ENCODE measurements around the gene PROSER3. TPM values are rescaled to one million over a fixed set of nuclear protein-coding genes. Genes with fewer than 3 reads are reported as not detected.
"Not testable (repeated sequence)": the region's sequence is repeated elsewhere in the genome, so short reads cannot be mapped to it uniquely, and the experiment has no call there.

Gene PROSER3
- total RNA-seq, 1 donor from 2014 or later = 29.4 TPM

DNA sequence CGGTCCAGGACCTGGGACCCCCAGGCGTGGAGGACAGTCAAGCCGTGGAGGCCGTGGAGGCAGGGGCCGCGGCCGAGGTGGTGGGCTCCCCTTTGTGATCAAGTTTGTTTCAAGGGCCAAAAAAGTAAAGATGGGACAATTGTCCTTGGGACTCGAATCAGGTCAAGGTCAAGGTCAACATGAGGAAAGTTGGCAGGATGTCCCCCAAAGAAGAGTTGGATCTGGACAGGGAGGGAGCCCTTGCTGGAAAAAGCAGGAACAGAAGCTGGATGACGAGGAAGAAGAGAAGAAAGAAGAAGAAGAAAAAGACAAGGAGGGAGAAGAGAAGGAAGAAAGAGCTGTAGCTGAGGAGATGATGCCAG, 37.8 kb upstream of the PROSER3 start:
- ATAC-seq = no peak
- no peak for DNase-seq (ENCODE audit: low spot score)
- intact Hi-C loops (cut with DNase I) = no loop called here

- ATAC-seq (no peak), DNase-seq (ENCODE audit: low spot score) (no peak)
- intact Hi-C loops (cut with DNase I) = no loop called here
Measured at GRCh38 chr19:35720648-35721047, 37.3 kb upstream of the PROSER3 start.

GRCh38 chr19:35721374-35721773, 36.6 kb upstream of the PROSER3 start:
- no peak for DNase-seq (ENCODE audit: low spot score)
- intact Hi-C loops (cut with DNase I) = no loop called here
- no peak for ATAC-seq

DNA sequence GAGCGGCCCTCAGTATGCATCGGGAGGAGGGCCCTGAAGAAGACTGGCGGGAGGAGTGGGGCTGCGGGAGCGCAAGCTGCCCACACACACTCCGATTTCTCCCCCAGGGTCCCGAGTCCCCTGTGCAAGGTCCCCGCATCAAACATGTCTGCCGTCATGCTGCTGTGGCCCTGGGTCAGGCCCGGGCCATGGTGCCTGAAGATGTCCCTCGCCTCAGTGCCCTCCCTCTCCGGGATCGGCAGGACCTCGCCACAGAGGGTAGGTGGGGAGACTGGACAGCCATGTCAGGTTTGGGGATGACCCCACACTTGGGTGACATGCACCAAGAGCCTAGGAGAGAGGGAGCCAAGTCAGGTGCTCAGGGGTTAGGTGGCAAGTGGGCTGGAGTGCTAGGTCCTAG, 35.5 kb upstream of the PROSER3 start:
- DNase-seq (ENCODE audit: low spot score) = no peak
- ATAC-seq = no peak
- intact Hi-C loops (cut with DNase I) = no loop called here

GRCh38 chr19:35722897-35723296, 35.1 kb upstream of the PROSER3 start:
- no peak for DNase-seq (ENCODE audit: low spot score)
- no peak for ATAC-seq
- intact Hi-C loops (cut with DNase I) = loop anchor here (1.0 kb wide), 1 partner anchor 47 kb away; no protein-coding TSS in a partner anchor

GRCh38 chr19:35723671-35724070, 34.3 kb upstream of the PROSER3 start:
- intact Hi-C loops (cut with DNase I) = loop anchor here (1.0 kb wide), 1 partner anchor 47 kb away; no protein-coding TSS in a partner anchor
- ATAC-seq = no peak
- no peak for DNase-seq (ENCODE audit: low spot score)

DNA sequence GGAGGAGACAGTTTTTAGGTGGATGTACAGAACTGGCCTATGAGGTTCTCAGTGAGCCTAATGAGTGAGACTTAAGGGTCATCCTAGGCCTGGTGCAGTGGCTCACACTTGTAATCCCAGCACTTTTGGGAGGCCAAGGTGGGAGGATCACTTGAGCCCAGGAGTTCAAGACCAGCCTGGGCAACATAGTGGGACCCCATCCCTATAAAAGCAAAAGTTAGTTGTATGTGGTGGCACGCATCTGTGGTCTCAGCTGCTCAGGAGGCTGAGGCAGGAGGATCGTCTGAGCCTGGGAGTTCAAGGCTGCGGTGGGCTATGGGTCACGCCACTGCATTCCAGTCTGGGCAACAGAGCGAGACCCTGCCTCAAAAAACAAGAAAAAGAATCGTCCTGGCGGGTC, 33.8 kb upstream of the PROSER3 start:
- DNase-seq (ENCODE audit: low spot score); ATAC-seq; intact Hi-C loops (cut with DNase I): not testable (repeated sequence)

GRCh38 chr19:35724560-35724959, 33.4 kb upstream of the PROSER3 start:
- intact Hi-C loops (cut with DNase I) = no loop called here
- DNase-seq (ENCODE audit: low spot score) (no peak), ATAC-seq (no peak)

DNA sequence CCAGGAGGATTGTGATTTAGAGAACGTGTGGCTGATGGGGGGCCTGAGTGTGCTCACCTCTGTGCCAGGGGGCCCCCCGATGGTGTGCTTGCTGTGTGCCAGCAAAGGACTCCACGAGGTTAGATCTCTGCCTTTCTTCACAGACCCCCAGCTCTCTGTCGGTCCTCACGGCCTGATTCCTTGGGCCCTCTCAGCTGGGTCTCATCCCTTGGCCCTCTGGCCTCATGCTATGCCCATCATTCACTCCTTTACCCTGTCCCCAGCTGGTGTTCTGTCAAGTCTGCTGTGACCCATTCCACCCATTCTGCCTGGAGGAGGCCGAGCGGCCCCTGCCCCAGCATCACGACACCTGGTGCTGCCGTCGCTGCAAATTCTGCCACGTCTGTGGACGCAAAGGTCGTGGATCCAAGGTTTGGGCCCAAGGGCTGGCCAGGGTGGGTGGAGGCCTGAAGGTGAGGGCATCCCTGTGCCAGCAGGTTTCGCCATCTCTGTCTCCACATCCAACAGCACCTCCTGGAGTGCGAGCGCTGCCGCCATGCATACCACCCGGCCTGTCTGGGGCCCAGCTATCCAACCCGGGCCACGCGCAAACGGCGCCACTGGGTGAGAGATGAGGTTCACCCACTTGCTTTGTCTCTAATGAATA, 32.6 kb upstream of the PROSER3 start:
- no peak for ATAC-seq
- no peak for DNase-seq (ENCODE audit: low spot score)
- intact Hi-C loops (cut with DNase I) = no loop called here

DNA sequence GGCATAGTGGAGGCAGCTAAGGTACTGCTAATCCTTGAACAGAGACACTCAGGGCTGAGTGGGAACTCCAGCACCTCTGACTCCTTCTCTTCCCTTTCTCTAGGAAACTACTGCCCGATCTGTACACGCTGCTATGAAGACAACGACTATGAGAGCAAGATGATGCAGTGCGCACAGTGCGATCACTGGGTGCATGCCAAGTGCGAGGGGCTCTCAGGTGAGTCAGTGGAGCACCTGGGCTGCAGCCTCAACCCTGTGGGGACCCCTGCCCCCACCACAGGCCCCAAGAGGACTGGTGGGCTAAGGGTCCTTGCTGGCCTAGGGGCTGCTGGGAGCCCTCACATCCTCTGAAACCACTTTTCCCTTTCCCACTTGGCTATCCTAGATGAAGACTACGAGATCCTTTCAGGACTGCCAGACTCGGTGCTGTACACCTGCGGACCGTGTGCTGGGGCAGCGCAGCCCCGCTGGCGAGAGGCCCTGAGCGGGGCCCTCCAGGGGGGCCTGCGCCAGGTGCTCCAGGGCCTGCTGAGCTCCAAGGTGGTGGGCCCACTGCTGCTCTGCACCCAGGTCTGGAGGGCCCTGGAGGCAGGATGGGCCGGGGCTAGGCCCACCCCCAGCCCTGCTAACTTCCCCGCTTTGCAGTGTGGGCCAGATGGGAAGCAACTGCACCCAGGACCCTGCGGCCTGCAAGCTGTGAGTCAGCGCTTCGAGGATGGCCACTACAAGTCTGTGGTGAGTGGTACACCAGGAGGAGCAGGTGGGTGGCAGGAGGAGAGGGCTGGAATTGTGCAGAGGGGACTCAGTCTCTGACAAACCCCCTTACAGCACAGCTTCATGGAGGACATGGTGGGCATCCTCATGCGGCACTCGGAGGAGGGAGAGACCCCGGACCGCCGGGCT, 30.7 kb upstream of the PROSER3 start:
- no peak for DNase-seq (ENCODE audit: low spot score)
- intact Hi-C loops (cut with DNase I) = no loop called here
- ATAC-seq = no peak

- DNase-seq (ENCODE audit: low spot score) (no peak), ATAC-seq (no peak)
- intact Hi-C loops (cut with DNase I) = no loop called here
Measured at GRCh38 chr19:35727956-35728706, 29.8 kb upstream of the PROSER3 start.

DNA sequence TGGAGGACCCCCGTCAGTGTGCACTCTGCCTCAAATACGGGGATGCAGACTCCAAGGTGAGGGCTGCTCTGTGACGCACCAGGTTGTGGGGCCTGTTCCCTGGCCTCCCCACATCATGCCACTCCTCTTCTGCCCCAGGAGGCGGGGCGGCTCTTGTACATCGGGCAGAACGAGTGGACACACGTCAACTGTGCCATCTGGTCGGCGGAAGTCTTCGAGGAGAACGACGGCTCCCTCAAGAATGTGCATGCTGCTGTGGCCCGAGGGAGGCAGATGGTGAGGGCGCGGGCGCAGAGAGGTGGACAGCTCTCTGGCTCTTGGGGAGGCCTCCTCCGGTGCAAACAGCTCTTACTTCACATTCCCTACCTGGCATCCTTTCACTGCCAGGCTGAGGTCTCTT, 29.0 kb upstream of the PROSER3 start:
- intact Hi-C loops (cut with DNase I) = no loop called here
- DNase-seq (ENCODE audit: low spot score) (no peak), ATAC-seq (no peak)

DNA sequence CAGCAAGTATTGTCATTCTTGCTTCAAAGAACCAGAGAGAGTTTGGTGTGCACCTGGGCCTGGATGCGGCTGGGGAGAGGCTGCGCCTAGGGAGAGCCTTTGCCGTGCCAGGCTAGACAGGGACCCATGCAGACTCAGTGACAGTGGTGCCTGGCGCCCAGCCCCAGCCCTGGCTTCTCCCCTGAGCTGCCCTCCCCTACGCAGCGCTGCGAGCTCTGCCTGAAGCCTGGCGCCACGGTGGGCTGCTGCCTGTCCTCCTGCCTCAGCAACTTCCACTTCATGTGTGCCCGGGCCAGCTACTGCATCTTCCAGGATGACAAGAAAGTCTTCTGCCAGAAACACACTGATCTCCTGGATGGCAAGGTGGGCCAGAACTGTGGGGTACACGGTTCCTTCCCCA, 28.2 kb upstream of the PROSER3 start:
- no peak for DNase-seq (ENCODE audit: low spot score)
- no peak for ATAC-seq
- intact Hi-C loops (cut with DNase I) = no loop called here

GRCh38 chr19:35730326-35730725, 27.6 kb upstream of the PROSER3 start:
- no peak for DNase-seq (ENCODE audit: low spot score)
- ATAC-seq = no peak
- intact Hi-C loops (cut with DNase I) = no loop called here

DNA sequence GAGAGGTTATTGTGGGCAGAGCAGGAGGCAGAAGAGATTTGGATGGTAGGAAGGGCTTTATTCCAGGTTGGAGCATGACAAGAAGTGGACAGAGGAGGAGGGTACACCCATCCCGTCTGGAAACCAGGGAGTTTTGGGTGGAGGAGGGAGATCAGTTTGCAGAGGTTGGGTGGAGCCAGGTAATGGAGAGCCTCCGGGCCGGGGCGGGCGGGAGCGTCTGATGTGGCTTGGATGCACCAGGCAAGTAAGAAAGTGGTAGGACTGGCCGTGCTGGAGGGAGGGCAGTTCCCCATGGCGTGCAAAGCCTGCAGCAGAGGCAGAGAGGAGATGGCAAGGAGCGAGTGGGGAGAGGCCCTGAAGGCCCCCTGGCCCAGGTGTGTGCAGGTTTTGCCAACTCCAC, 26.6 kb upstream of the PROSER3 start:
- ATAC-seq (no peak), DNase-seq (ENCODE audit: low spot score) (no peak)
- intact Hi-C loops (cut with DNase I) = no loop called here

DNA sequence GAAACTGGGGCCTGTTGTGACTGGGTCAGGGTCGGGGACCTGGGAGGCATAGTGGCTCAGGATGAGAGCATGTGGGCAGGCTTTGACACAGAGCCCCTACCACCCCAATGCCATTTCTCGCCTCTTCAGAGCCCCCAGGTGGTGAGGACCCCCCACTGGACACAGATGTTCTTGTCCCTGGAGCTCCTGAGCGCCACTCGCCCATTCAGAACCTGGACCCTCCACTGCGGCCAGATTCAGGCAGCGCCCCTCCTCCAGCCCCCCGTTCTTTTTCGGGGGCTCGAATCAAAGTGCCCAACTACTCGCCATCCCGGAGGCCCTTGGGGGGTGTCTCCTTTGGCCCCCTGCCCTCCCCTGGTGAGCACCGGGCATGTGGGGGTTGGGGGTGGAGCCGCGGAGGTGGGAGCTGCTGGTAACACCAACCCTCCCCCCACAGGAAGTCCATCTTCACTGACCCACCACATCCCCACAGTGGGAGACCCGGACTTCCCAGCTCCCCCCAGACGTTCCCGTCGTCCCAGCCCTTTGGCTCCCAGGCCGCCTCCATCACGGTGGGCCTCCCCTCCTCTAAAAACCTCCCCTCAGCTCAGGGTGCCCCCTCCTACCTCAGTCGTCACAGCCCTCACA, 26.1 kb upstream of the PROSER3 start:
- no peak for DNase-seq (ENCODE audit: low spot score)
- no peak for ATAC-seq
- intact Hi-C loops (cut with DNase I) = no loop called here

DNA sequence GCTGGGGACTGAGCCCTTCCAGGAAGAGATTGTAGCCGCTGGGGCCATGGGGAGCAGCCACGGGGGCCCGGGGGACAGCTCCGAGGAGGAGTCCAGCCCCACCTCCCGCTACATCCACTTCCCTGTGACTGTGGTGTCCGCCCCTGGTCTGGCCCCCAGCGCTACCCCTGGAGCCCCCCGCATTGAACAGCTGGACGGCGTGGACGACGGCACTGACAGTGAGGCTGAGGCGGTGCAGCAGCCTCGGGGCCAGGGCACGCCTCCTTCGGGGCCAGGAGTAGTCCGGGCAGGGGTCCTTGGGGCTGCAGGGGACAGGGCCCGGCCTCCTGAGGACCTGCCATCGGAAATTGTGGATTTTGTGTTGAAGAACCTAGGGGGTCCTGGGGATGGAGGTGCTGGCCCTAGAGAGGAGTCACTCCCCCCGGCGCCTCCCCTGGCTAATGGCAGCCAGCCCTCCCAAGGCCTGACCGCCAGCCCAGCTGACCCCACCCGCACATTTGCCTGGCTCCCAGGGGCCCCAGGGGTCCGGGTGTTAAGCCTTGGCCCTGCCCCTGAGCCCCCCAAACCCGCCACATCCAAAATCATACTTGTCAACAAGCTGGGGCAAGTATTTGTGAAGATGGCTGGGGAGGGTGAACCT, 25.3 kb upstream of the PROSER3 start:
- ATAC-seq = no peak
- intact Hi-C loops (cut with DNase I) = no loop called here
- DNase-seq (ENCODE audit: low spot score) = no peak

- DNase-seq (ENCODE audit: low spot score) = no peak
- intact Hi-C loops (cut with DNase I) = no loop called here
- no peak for ATAC-seq
Measured at GRCh38 chr19:35733180-35734125, 24.5 kb upstream of the PROSER3 start.
